NCI-H1930 (cell line): ENCODE data around the gene MYL3.
"Not testable (repeated sequence)": the region's sequence is repeated elsewhere in the genome, so short reads cannot be mapped to it uniquely, and the experiment has no call there.

Experiments used
- DNase-seq, 2 experiments: peaks; one replicate each; lab custom pipeline; 2025; lab: John Stamatoyannopoulos, UW

Gene MYL3

GRCh38 chr3:46863261-46863782 is at the start of gene MYL3:
Gene MYL3, minus strand, starts transcription at chr3:46863444. Its CDS starts 54 bp downstream, at chr3:46863390.
- DNase-seq, result no peak

GRCh38 chr3:46912986-46913385 is 49.7 kb upstream of the MYL3 start:
- DNase-seq, result no peak

- not testable (repeated sequence) for DNase-seq
Observed at GRCh38 chr3:46910914-46911313, 47.7 kb upstream of the MYL3 start.

- no peak for DNase-seq
Observed at GRCh38 chr3:46910166-46910760, 47.0 kb upstream of the MYL3 start.

- DNase-seq, result peak; percentile 45 to 49
Observed at GRCh38 chr3:46909535-46910161, 46.4 kb upstream of the MYL3 start.

- no peak for DNase-seq
Observed at GRCh38 chr3:46908986-46909534, 45.8 kb upstream of the MYL3 start.

- no peak for DNase-seq
Observed at GRCh38 chr3:46908294-46908985, 45.2 kb upstream of the MYL3 start.

GRCh38 chr3:46907960-46908293 is 44.7 kb upstream of the MYL3 start:
- no peak for DNase-seq

GRCh38 chr3:46907271-46907670 is 44.0 kb upstream of the MYL3 start:
- no peak for DNase-seq

- no peak for DNase-seq
Observed at GRCh38 chr3:46906471-46907058, 43.3 kb upstream of the MYL3 start.

GRCh38 chr3:46905661-46906451 is 42.6 kb upstream of the MYL3 start:
- no peak for DNase-seq

- DNase-seq, result no peak
Observed at GRCh38 chr3:46905213-46905560, 41.9 kb upstream of the MYL3 start.

- no peak for DNase-seq
Observed at GRCh38 chr3:46904303-46905212, 41.3 kb upstream of the MYL3 start.

GRCh38 chr3:46903341-46904302 is 40.4 kb upstream of the MYL3 start:
- DNase-seq, result no peak

GRCh38 chr3:46902188-46902631 is 39.0 kb upstream of the MYL3 start:
- no peak for DNase-seq

- no peak for DNase-seq
Observed at GRCh38 chr3:46901591-46902187, 38.4 kb upstream of the MYL3 start.

- no peak for DNase-seq
Observed at GRCh38 chr3:46901061-46901460, 37.8 kb upstream of the MYL3 start.

- no peak for DNase-seq
Observed at GRCh38 chr3:46900356-46900755, 37.1 kb upstream of the MYL3 start.

GRCh38 chr3:46900007-46900292 is 36.7 kb upstream of the MYL3 start:
- peak; percentile 16 to 40 for DNase-seq
